ENCODE results near the gene PPARA.
"Not testable (repeated sequence)": the region's sequence is repeated elsewhere in the genome, so short reads cannot be mapped to it uniquely, and the experiment has no call there.

The PPARA gene

GRCh38 chr22:46250783-46251125, 100.4 kb downstream of the PPARA start:
- no peak for DNase-seq

GRCh38 chr22:46251266-46251665, 100.9 kb downstream of the PPARA start:
- no peak for DNase-seq

GRCh38 chr22:46251816-46252380, 101.6 kb downstream of the PPARA start:
- no peak for DNase-seq

GRCh38 chr22:46256358-46256958, 106.1 kb downstream of the PPARA start:
- DNase-seq, result no peak

- DNase-seq, result no peak
Measured at GRCh38 chr22:46259374-46259773, 109.0 kb downstream of the PPARA start.

- DNase-seq, result no peak
Measured at GRCh38 chr22:46260038-46260437, 109.7 kb downstream of the PPARA start.

- DNase-seq, result peak; percentile 9
Measured at GRCh38 chr22:46262449-46263215, 112.3 kb downstream of the PPARA start.

GRCh38 chr22:46263216-46263590, 112.9 kb downstream of the PPARA start, which contains the start of gene PKDREJ:
PKDREJ (minus strand) TSS chr22:46263343; CDS start chr22:46263322, 21 bp downstream.
- DNase-seq, result no peak

GRCh38 chr22:46264520-46264919, 114.2 kb downstream of the PPARA start:
- not testable (repeated sequence) for DNase-seq

GRCh38 chr22:46265627-46266026, 115.3 kb downstream of the PPARA start:
- DNase-seq, result not testable (repeated sequence)

- DNase-seq, result peak; percentile 32
Measured at GRCh38 chr22:46267431-46268279, 117.3 kb downstream of the PPARA start, which contains the start of gene TTC38. TTC38 (plus strand) TSS chr22:46268008; CDS start chr22:46268040, 32 bp downstream.

GRCh38 chr22:46269564-46269963, 119.2 kb downstream of the PPARA start:
- DNase-seq, result no peak

- no peak for DNase-seq
Measured at GRCh38 chr22:46272196-46272595, 121.9 kb downstream of the PPARA start.

GRCh38 chr22:46272762-46273431, 122.6 kb downstream of the PPARA start:
- no peak for DNase-seq

GRCh38 chr22:46273432-46274148, 123.3 kb downstream of the PPARA start:
- DNase-seq, result no peak

GRCh38 chr22:46274381-46274780, 124.1 kb downstream of the PPARA start:
- no peak for DNase-seq

GRCh38 chr22:46275455-46276122, 125.3 kb downstream of the PPARA start:
- no peak for DNase-seq

GRCh38 chr22:46276563-46276962, 126.2 kb downstream of the PPARA start:
- DNase-seq, result no peak

GRCh38 chr22:46278656-46279645, 128.6 kb downstream of the PPARA start:
- DNase-seq, result no peak
